22Rv1 (cell line): Measurements from ENCODE around the gene MPP7.

ENCODE experiments used
- ZFX ChIP-seq: fragments of 450-650 bp; IDR thresholded peaks from 2 replicates; pipeline ENCODE4 v1.6.1; 2017; ENCODE audit warnings: antibody characterized with exemption, borderline replicate concordance
- TF ChIP-seq, protein P1 (sequence below): fragments of 450-650 bp; IDR thresholded peaks from 2 replicates; pipeline ENCODE4 v1.5.1; 2017; ENCODE audit warnings: mild to moderate bottlenecking

DNA sequence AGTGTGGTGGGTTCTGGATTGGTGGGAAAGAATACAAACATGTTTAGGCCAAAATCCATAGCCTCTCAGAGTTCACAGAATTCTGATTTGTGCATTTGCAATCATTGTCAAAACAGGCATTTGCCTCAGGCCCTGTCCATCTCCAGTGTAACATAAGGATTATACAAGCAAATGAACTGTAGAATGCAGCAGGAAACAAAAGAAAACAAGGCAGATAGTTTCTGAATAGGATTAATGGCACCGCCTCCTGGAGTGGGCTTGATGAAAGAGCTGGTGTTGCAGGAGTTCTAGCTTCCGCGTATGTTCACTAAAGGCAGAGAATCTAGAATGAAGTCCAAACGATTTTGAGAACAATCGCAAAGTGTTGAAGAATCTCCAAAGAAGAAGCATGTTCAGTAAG lies 11.3 kb upstream of the MPP7 start:
- TF ChIP-seq, protein P1, sequence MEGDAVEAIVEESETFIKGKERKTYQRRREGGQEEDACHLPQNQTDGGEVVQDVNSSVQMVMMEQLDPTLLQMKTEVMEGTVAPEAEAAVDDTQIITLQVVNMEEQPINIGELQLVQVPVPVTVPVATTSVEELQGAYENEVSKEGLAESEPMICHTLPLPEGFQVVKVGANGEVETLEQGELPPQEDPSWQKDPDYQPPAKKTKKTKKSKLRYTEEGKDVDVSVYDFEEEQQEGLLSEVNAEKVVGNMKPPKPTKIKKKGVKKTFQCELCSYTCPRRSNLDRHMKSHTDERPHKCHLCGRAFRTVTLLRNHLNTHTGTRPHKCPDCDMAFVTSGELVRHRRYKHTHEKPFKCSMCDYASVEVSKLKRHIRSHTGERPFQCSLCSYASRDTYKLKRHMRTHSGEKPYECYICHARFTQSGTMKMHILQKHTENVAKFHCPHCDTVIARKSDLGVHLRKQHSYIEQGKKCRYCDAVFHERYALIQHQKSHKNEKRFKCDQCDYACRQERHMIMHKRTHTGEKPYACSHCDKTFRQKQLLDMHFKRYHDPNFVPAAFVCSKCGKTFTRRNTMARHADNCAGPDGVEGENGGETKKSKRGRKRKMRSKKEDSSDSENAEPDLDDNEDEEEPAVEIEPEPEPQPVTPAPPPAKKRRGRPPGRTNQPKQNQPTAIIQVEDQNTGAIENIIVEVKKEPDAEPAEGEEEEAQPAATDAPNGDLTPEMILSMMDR, result no peak
- TF ChIP-seq ZFX, result no peak
